LNCaP clone FGC (cell line): ENCODE results near the gene UBXN6.

Experiments used
- DNase-seq: peaks from one replicate; pipeline ENCODE4 v3.0.0-alpha.2; 2011; ENCODE audit warnings: low read depth
- H3K4me3 ChIP-seq: 2 replicates; pipeline ENCODE4 v1.5.1; 2011; ENCODE audit warnings: mild to moderate bottlenecking, low read depth, low read length, control low read depth
- CTCF ChIP-seq: IDR thresholded peaks from 2 replicates; pipeline ENCODE4 v1.5.1; 2012; ENCODE audit warnings: mild to moderate bottlenecking; ENCODE audit not compliant: control insufficient read depth, insufficient read depth; ENCODE audit errors: extremely low read depth

Gene UBXN6

GRCh38 chr19:4444765-4445741 is 12.5 kb downstream of the UBXN6 start:
- H3K4me3 ChIP-seq, result no peak overlapping the region
- no peak for TF ChIP-seq CTCF
- DNase-seq, result no peak

GRCh38 chr19:4443966-4444764 is 13.4 kb downstream of the UBXN6 start:
- no peak for DNase-seq
- no peak overlapping the region for H3K4me3 ChIP-seq
- no peak for TF ChIP-seq CTCF

GRCh38 chr19:4443188-4443587 is 14.4 kb downstream of the UBXN6 start:
- DNase-seq, result no peak
- TF ChIP-seq CTCF, result no peak
- H3K4me3 ChIP-seq, result no peak overlapping the region

GRCh38 chr19:4442819-4443146 is 14.8 kb downstream of the UBXN6 start:
- no peak for TF ChIP-seq CTCF
- no peak overlapping the region for H3K4me3 ChIP-seq
- no peak for DNase-seq

- H3K4me3 ChIP-seq, result no peak overlapping the region
- DNase-seq, result no peak
- TF ChIP-seq CTCF, result no peak
Measured at GRCh38 chr19:4441994-4442818, 15.4 kb downstream of the UBXN6 start.

GRCh38 chr19:4439243-4439642 is 18.4 kb downstream of the UBXN6 start:
- TF ChIP-seq CTCF, result no peak
- DNase-seq, result no peak
- no peak overlapping the region for H3K4me3 ChIP-seq
